ENCODE results near the gene UBIAD1.

UBIAD1 gene

GRCh38 chr1:11326070-11326469 is 53.1 kb downstream of the UBIAD1 start:
- Histone ChIP-seq H3K4me3 (ENCODE audit: low read length in 2 of 2) (no peak overlapping the region), H3K9ac (ENCODE audit: low read depth in 1 of 2, low read length in 2 of 2) (no peak overlapping the region), H3K9me3 (ENCODE audit: control insufficient read depth in 2 of 2, low read length in 2 of 2) (no peaks in the 10 kb centered on the region), H3K36me3 (ENCODE audit: control insufficient read depth in 2 of 2, insufficient read depth in 2 of 2, low read length in 2 of 2) (no peaks in the 10 kb centered on the region), H3K27me3 (ENCODE audit: control insufficient read depth in 2 of 2, insufficient read depth in 2 of 2, low read length in 2 of 2) (peaks cover 0 to 3% of the 10 kb centered on the region in 2 donors), H3K27ac (ENCODE audit: low read depth in 2 of 2, low read length in 2 of 2) (no peak overlapping the region), H3K4me1 (ENCODE audit: control insufficient read depth in 2 of 2, insufficient read depth in 2 of 2, low read length in 2 of 2) (no peaks in the 10 kb centered on the region)

- Histone ChIP-seq H3K9ac (ENCODE audit: low read depth in 1 of 2, low read length in 2 of 2) (no peak overlapping the region), H3K27me3 (ENCODE audit: control insufficient read depth in 2 of 2, insufficient read depth in 2 of 2, low read length in 2 of 2) (peaks cover 0 to 1% of the 10 kb centered on the region in 2 donors), H3K27ac (ENCODE audit: low read depth in 2 of 2, low read length in 2 of 2) (no peak overlapping the region)
Measured at GRCh38 chr1:11328444-11328843, 55.4 kb downstream of the UBIAD1 start.

GRCh38 chr1:11330411-11330810 is 57.4 kb downstream of the UBIAD1 start:
- Histone ChIP-seq H3K4me3 (ENCODE audit: low read length in 2 of 2) (no peak overlapping the region), H3K4me1 (ENCODE audit: control insufficient read depth in 2 of 2, insufficient read depth in 2 of 2, low read length in 2 of 2) (no peaks in the 10 kb centered on the region), H3K27ac (ENCODE audit: low read depth in 2 of 2, low read length in 2 of 2) (no peak overlapping the region), H3K9me3 (ENCODE audit: control insufficient read depth in 2 of 2, low read length in 2 of 2) (no peaks in the 10 kb centered on the region), H3K27me3 (ENCODE audit: control insufficient read depth in 2 of 2, insufficient read depth in 2 of 2, low read length in 2 of 2) (peaks cover 0 to 1% of the 10 kb centered on the region in 2 donors), H3K36me3 (ENCODE audit: control insufficient read depth in 2 of 2, insufficient read depth in 2 of 2, low read length in 2 of 2) (no peaks in the 10 kb centered on the region), H3K9ac (ENCODE audit: low read depth in 1 of 2, low read length in 2 of 2) (no peak overlapping the region)

More at GRCh38 chr1:11328444-11328843, 55.4 kb downstream of the UBIAD1 start:
- no peaks in the 10 kb centered on the region for H3K9me3 ChIP-seq (ENCODE audit: control insufficient read depth in 2 of 2, low read length in 2 of 2)
- no peaks in the 10 kb centered on the region for H3K4me1 ChIP-seq (ENCODE audit: control insufficient read depth in 2 of 2, insufficient read depth in 2 of 2, low read length in 2 of 2)
- H3K4me3 ChIP-seq (ENCODE audit: low read length in 2 of 2), result no peak overlapping the region
- no peaks in the 10 kb centered on the region for H3K36me3 ChIP-seq (ENCODE audit: control insufficient read depth in 2 of 2, insufficient read depth in 2 of 2, low read length in 2 of 2)

DNA sequence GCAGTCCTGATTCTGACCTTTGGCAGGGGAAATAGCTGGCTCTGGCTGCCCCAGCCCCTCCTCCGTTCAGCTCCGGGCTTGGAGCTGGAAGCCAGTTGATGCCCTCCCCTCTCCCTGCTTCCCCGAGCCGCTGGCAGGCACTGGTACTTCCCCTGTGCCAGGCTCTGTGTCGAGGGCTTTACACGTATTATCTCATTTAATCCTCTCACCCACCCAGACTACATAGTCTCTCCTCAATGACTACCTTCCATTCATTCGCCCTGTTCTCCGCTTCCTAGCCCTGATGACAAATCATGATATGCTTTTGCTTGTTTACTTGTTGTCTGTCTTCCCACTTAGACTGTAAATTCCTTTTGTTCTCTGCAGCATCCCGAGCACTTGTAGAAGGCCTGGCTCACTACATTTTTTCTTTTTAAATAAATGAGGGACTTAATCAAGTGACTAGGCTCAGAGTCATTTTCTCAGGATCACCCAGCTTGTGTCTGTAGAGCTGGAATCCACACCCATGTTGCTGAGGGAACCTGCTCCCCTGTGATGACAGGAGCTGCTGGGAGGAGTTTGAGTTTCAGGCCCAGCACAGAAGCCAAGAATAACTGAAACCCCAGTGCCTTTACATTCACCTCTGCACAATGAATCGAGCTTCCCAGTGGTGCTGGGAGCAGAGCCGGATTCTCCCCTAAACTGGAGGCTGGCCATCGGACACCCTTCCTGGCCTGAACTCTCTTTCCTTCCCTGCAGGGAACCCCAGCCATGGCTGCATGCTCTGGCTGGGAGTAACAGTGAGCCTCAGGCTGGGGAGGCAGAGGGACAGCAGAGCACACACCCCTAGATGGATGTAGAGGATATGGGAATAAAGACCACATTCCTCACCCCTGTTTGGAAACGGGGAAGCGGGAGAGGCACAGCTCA is 58.3 kb downstream of the UBIAD1 start:
- Histone ChIP-seq H3K36me3 (ENCODE audit: control insufficient read depth in 2 of 2, insufficient read depth in 2 of 2, low read length in 2 of 2) (no peaks in the 10 kb centered on the region), H3K27me3 (ENCODE audit: control insufficient read depth in 2 of 2, insufficient read depth in 2 of 2, low read length in 2 of 2) (peaks cover 0 to 1% of the 10 kb centered on the region in 2 donors), H3K4me1 (ENCODE audit: control insufficient read depth in 2 of 2, insufficient read depth in 2 of 2, low read length in 2 of 2) (no peaks in the 10 kb centered on the region), H3K4me3 (ENCODE audit: low read length in 2 of 2) (no peak overlapping the region), H3K27ac (ENCODE audit: low read depth in 2 of 2, low read length in 2 of 2) (no peak overlapping the region), H3K9ac (ENCODE audit: low read depth in 1 of 2, low read length in 2 of 2) (no peak overlapping the region), H3K9me3 (ENCODE audit: control insufficient read depth in 2 of 2, low read length in 2 of 2) (no peaks in the 10 kb centered on the region)

DNA sequence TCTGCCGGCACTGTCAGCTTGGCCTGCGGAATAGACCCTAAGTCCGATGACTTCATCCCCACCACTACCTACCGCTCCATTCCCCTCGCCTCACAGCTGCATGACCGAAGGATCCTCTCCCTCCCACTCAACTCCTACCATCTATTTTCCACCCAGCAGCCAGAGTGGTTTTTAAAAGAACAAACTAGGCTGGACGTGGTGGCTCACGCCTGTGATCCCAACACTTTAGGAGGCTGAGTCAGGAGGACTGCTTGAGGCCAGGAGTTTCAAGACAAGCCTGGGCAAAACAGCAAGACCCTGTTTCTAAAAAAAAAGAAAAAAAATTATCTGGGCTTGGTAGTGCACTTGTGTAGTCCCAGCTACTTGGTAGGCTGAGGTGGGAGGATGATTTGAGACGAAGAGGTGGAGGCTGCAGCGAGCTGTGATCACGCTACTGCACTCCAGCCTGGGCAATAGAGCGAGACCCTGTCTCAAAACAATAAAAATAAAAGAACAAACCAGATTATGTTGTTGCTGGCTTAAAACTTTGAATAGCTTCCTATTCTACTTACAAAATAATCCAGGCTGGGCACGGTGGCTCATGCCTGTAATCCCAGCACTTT is 59.0 kb downstream of the UBIAD1 start:
- no peak overlapping the region for H3K9ac ChIP-seq (ENCODE audit: low read depth in 1 of 2, low read length in 2 of 2)
- H3K4me1 ChIP-seq (ENCODE audit: control insufficient read depth in 2 of 2, insufficient read depth in 2 of 2, low read length in 2 of 2), result no peaks in the 10 kb centered on the region
- H3K27me3 ChIP-seq (ENCODE audit: control insufficient read depth in 2 of 2, insufficient read depth in 2 of 2, low read length in 2 of 2), result peaks cover 0 to 1% of the 10 kb centered on the region in 2 donors
- no peaks in the 10 kb centered on the region for H3K36me3 ChIP-seq (ENCODE audit: control insufficient read depth in 2 of 2, insufficient read depth in 2 of 2, low read length in 2 of 2)
- H3K27ac ChIP-seq (ENCODE audit: low read depth in 2 of 2, low read length in 2 of 2), result no peak overlapping the region
- H3K4me3 ChIP-seq (ENCODE audit: low read length in 2 of 2), result no peak overlapping the region
- no peaks in the 10 kb centered on the region for H3K9me3 ChIP-seq (ENCODE audit: control insufficient read depth in 2 of 2, low read length in 2 of 2)

DNA sequence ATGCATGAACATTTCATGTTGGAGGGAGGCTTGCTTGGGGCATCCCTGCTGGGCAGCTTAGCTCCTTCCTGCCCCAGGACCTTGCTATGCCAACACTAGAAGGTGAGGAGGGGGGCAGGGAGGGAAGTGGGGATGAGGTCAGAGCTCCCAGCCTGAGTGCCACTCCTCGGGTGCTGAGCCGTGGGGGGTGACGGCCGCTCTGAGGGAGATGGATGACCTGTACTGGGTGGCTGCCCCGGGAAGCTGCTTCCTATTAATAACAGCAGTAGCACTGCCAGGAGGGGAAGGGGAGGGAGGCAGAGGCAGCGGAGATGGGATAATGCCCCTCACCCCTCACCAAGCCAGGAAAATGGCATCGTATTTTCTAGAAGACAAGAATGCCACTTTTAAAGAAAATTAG is 60.6 kb downstream of the UBIAD1 start:
- H3K9ac ChIP-seq (ENCODE audit: low read depth in 1 of 2, low read length in 2 of 2), result no peak overlapping the region
- no peaks in the 10 kb centered on the region for H3K36me3 ChIP-seq (ENCODE audit: control insufficient read depth in 2 of 2, insufficient read depth in 2 of 2, low read length in 2 of 2)
- no peaks in the 10 kb centered on the region for H3K4me1 ChIP-seq (ENCODE audit: control insufficient read depth in 2 of 2, insufficient read depth in 2 of 2, low read length in 2 of 2)
- H3K27ac ChIP-seq (ENCODE audit: low read depth in 2 of 2, low read length in 2 of 2), result no peak overlapping the region
- peaks cover 3 to 7% of the 10 kb centered on the region in 2 donors for H3K27me3 ChIP-seq (ENCODE audit: control insufficient read depth in 2 of 2, insufficient read depth in 2 of 2, low read length in 2 of 2)
- H3K4me3 ChIP-seq (ENCODE audit: low read length in 2 of 2), result no peak overlapping the region
- H3K9me3 ChIP-seq (ENCODE audit: control insufficient read depth in 2 of 2, low read length in 2 of 2), result no peaks in the 10 kb centered on the region

DNA sequence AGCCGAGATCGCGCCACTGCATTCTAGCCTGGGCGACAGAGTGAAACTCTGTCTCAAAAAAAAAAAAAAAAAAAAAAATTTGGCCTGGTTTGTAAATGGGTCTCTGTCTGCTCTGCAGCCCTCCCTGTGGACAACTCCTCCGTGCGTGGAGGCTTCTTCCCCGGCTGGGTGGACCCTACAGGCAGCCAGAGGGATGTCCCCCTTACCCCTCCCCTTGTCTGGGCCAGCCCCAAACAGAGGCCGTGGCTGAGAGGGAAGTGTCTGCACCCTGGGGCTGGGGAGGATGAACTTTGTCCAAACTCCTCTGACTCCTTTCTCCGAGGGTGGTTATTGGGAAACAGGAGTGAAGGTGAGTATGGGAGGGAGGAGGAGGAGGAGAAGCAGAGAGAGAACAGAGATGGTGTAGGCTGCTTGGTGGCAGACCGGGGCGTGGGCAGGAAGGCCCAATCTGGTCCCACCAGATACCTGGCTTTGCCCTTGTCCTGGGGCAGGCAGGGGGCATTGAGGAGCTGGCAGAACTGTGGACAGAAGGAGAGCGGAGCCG is 61.3 kb downstream of the UBIAD1 start:
- Histone ChIP-seq H3K36me3 (ENCODE audit: control insufficient read depth in 2 of 2, insufficient read depth in 2 of 2, low read length in 2 of 2) (no peaks in the 10 kb centered on the region), H3K9ac (ENCODE audit: low read depth in 1 of 2, low read length in 2 of 2) (no peak overlapping the region), H3K27me3 (ENCODE audit: control insufficient read depth in 2 of 2, insufficient read depth in 2 of 2, low read length in 2 of 2) (peaks cover 4 to 11% of the 10 kb centered on the region in 2 donors), H3K27ac (ENCODE audit: low read depth in 2 of 2, low read length in 2 of 2) (no peak overlapping the region), H3K4me1 (ENCODE audit: control insufficient read depth in 2 of 2, insufficient read depth in 2 of 2, low read length in 2 of 2) (no peaks in the 10 kb centered on the region), H3K4me3 (ENCODE audit: low read length in 2 of 2) (no peak overlapping the region), H3K9me3 (ENCODE audit: control insufficient read depth in 2 of 2, low read length in 2 of 2) (no peaks in the 10 kb centered on the region)

DNA sequence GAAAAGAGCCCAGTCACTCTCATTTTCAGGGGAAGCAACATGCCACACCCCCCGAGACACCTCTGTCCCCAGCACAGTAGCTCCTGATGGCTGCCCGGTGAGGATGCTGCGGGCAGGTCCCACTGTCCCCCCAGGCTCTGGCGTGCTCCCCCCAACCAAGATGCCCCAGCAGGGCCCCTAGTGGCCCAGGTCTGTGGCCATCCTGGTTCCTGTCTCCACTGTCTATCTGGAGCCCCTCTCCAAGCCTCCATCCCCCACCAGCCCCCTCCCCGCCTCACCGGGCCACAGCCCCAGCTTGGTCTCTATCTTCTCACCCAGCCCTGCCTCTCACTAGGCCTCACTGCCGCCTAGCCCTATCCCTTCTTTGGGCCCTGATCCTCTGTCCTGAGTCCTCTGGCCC is 61.8 kb downstream of the UBIAD1 start:
- H3K4me3 ChIP-seq (ENCODE audit: low read length in 2 of 2), result no peak overlapping the region
- H3K9me3 ChIP-seq (ENCODE audit: control insufficient read depth in 2 of 2, low read length in 2 of 2), result no peaks in the 10 kb centered on the region
- no peak overlapping the region for H3K9ac ChIP-seq (ENCODE audit: low read depth in 1 of 2, low read length in 2 of 2)
- no peaks in the 10 kb centered on the region for H3K36me3 ChIP-seq (ENCODE audit: control insufficient read depth in 2 of 2, insufficient read depth in 2 of 2, low read length in 2 of 2)
- H3K27ac ChIP-seq (ENCODE audit: low read depth in 2 of 2, low read length in 2 of 2), result no peak overlapping the region
- H3K27me3 ChIP-seq (ENCODE audit: control insufficient read depth in 2 of 2, insufficient read depth in 2 of 2, low read length in 2 of 2), result peaks cover 4 to 13% of the 10 kb centered on the region in 2 donors
- H3K4me1 ChIP-seq (ENCODE audit: control insufficient read depth in 2 of 2, insufficient read depth in 2 of 2, low read length in 2 of 2), result no peaks in the 10 kb centered on the region

DNA sequence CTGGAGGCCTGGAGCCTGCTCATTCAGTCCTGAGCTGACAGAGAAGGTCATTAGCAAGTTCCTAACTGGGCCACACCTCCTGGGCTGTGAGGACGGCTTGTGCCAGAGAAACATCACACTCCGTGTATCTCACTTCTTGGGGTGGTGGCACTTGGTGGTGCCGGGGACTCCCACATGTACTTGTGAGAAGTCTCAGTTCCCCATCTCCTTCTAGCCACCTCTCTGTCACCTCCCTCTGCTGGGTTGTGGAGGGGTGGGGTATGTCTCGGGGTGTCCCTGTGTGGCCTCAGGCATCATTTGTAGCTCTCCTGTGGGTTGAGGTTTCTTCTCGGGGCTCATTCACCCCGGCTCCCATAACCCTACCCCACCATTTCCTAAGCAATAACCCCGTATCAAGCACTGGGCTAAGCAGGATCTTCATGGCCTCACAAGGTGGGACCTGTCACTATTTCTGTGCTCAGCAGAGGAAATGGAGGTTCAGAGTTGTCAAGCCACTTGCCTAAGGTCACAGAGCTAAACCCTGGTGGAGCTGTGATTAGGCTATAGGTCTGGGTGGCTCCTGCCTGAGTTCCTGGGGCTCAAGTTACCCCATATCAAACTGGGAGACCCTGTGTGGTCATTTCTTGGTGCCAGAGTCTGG is 62.5 kb downstream of the UBIAD1 start:
- H3K9me3 ChIP-seq (ENCODE audit: control insufficient read depth in 2 of 2, low read length in 2 of 2), result no peaks in the 10 kb centered on the region
- H3K9ac ChIP-seq (ENCODE audit: low read depth in 1 of 2, low read length in 2 of 2), result no peak overlapping the region
- H3K4me3 ChIP-seq (ENCODE audit: low read length in 2 of 2), result no peak overlapping the region
- no peak overlapping the region for H3K27ac ChIP-seq (ENCODE audit: low read depth in 2 of 2, low read length in 2 of 2)
- H3K4me1 ChIP-seq (ENCODE audit: control insufficient read depth in 2 of 2, insufficient read depth in 2 of 2, low read length in 2 of 2), result peaks cover 0 to 5% of the 10 kb centered on the region in 2 donors
- H3K36me3 ChIP-seq (ENCODE audit: control insufficient read depth in 2 of 2, insufficient read depth in 2 of 2, low read length in 2 of 2), result no peaks in the 10 kb centered on the region
- H3K27me3 ChIP-seq (ENCODE audit: control insufficient read depth in 2 of 2, insufficient read depth in 2 of 2, low read length in 2 of 2), result peaks cover 4 to 13% of the 10 kb centered on the region in 2 donors

All from mucosa of rectum (tissue), 2 donors.